Kasumi-1 (cell line): ENCODE data around the gene ACTR1B.
"Not testable (repeated sequence)": the region's sequence is repeated elsewhere in the genome, so short reads cannot be mapped to it uniquely, and the experiment has no call there.

Source experiments
- DNase-seq, 2 experiments: peaks; one replicate each; lab custom pipeline; 2025; lab: John Stamatoyannopoulos, UW

Gene ACTR1B

GRCh38 chr2:97615746-97616145 lies 48.1 kb downstream of the ACTR1B start:
- DNase-seq, result not testable (repeated sequence)

GRCh38 chr2:97611895-97612294 lies 51.9 kb downstream of the ACTR1B start:
- not testable (repeated sequence) for DNase-seq

- DNase-seq, result not testable (repeated sequence)
Observed at GRCh38 chr2:97608745-97609144, 55.1 kb downstream of the ACTR1B start.
